SU-DHL-6 (cell line): ENCODE data around the gene VPS13A.

Source experiments
- EZH2phosphoT487 ChIP-seq: fragments of 200-600 bp; sonication (generic), shearing (Covaris generic); conservative IDR thresholded peaks from 2 replicates; pipeline ENCODE4 v1.6.1; 2018; ENCODE audit warnings: mild to moderate bottlenecking, antibody characterized with exemption, low read length, moderate library complexity, mixed read lengths
- TF ChIP-seq, protein P1 (sequence below): fragments of 200-600 bp; sonication (generic); IDR thresholded peaks from one replicate; pipeline ENCODE4 v1.5.1; 2017; ENCODE audit warnings: antibody characterized with exemption, mild to moderate bottlenecking, low read length, moderate library complexity; ENCODE audit not compliant: insufficient read depth, poor library complexity, severe bottlenecking

DNA sequence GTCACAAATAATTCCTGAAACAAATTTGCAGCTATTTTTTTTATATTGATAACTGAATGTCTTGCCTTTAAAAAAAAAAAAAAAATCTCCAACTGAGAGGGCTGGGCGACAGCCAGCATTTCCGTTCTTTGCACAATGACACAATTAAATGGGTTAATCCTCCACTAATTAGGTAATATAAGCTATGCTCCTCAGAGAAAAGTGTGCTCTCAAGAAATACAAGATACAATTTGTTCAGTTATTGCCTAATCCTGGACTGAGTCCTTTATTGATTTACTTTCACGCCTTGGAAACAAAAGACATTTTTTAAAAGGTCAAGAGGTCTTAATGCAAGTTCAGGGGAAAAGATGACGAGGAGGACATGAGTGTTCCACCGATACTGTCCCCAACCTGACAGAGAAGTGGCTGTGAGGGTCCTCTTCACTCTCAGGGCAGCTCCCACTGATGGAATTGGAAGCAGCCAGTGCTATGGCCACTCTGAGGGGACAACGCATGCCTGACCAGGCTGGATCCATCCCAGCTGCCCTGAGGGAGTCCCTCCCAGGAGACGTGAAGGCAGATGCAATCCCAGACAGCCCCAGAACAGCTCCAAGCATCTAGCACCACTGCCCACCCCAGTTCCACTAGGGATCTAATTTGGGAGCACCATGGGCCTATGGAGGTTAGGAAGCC, 250.1 kb downstream of the VPS13A start:
- TF ChIP-seq, protein P1, sequence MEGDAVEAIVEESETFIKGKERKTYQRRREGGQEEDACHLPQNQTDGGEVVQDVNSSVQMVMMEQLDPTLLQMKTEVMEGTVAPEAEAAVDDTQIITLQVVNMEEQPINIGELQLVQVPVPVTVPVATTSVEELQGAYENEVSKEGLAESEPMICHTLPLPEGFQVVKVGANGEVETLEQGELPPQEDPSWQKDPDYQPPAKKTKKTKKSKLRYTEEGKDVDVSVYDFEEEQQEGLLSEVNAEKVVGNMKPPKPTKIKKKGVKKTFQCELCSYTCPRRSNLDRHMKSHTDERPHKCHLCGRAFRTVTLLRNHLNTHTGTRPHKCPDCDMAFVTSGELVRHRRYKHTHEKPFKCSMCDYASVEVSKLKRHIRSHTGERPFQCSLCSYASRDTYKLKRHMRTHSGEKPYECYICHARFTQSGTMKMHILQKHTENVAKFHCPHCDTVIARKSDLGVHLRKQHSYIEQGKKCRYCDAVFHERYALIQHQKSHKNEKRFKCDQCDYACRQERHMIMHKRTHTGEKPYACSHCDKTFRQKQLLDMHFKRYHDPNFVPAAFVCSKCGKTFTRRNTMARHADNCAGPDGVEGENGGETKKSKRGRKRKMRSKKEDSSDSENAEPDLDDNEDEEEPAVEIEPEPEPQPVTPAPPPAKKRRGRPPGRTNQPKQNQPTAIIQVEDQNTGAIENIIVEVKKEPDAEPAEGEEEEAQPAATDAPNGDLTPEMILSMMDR, result no peak
- no peak for TF ChIP-seq EZH2phosphoT487
